ENCODE results near the gene ANO1. TPM values are rescaled to one million over a fixed set of nuclear protein-coding genes. Genes with fewer than 3 reads are reported as not detected.
A peak's percentile ranks its signal among the peaks of the same experiment; 100 is the strongest.

The ANO1 gene
- polyA plus RNA-seq, 3 donors, result not detected

- no peaks in the 10 kb centered on the region for H3K9me3 ChIP-seq (replicated peaks in 1 of 2; ENCODE audit: control insufficient read depth in 1 of 2, insufficient read depth in 1 of 2, low read length in 2 of 2)
- no peak overlapping the region for H3K4me2 ChIP-seq (replicated peaks; ENCODE audit: extremely low read depth, low read length, poor library complexity, severe bottlenecking)
- Mint-ChIP-seq H3K27me3 (ENCODE audit: low read depth in 3 of 3) (peaks cover 0 to 10% (median 4%) of the 10 kb centered on the region in 3 donors), H3K36me3 (no peaks in the 10 kb centered on the region), H3K4me3 (no peak overlapping the region), H3K27ac (peak overlapping the region in 1 of 7 donors; percentile 50), H3K9me3 (peaks cover 0 to 3% (median 0%) of the 10 kb centered on the region in 7 donors), H3K4me1 (no peaks in the 10 kb centered on the region)
- DNase-seq, result no peak
- no peaks in the 10 kb centered on the region for H3K36me3 ChIP-seq (replicated peaks in 1 of 2; ENCODE audit: control insufficient read depth in 1 of 2, insufficient read depth in 2 of 2, low read length in 2 of 2)
- H2AFZ ChIP-seq (ENCODE audit: insufficient read depth, low read depth, low read length, poor library complexity, severe bottlenecking), result no peak overlapping the region
- H3K4me3 ChIP-seq (replicated peaks in 1 of 3; ENCODE audit: low read depth in 2 of 3, low read length in 3 of 3), result no peak overlapping the region
- no peak for TF ChIP-seq CTCF (IDR thresholded peaks at IDR 0.05)
- H3K9ac ChIP-seq (ENCODE audit: insufficient read depth, low read length, poor library complexity, severe bottlenecking), result no peak overlapping the region
- H3K79me2 ChIP-seq (ENCODE audit: insufficient read depth, low read length), result no peaks in the 10 kb centered on the region
- 85% methylated on average over 2 of the region's 14 CpGs for WGBS (ENCODE audit: insufficient coverage)
- no peak overlapping the region for H3K27ac ChIP-seq (ENCODE audit: low read depth in 1 of 2, low read length in 2 of 2)
- intact Hi-C loops (cut with micrococcal nuclease), result no loop called here
- H3K4me1 ChIP-seq (ENCODE audit: control insufficient read depth in 1 of 2, insufficient read depth in 2 of 2, low read length in 2 of 2), result no peaks in the 10 kb centered on the region
- no peaks in the 10 kb centered on the region for H3K27me3 ChIP-seq (ENCODE audit: control insufficient read depth in 2 of 2, insufficient read depth in 2 of 2, low read length in 2 of 2)
- no peaks in the 10 kb centered on the region for H4K20me1 ChIP-seq (ENCODE audit: insufficient read depth, low read length)
These were observed 44.5 kb downstream of the ANO1 start for GRCh38 chr11:70122490-70123198.

- no peak for DNase-seq
- H3K79me2 ChIP-seq (ENCODE audit: insufficient read depth, low read length), result no peaks in the 10 kb centered on the region
- Mint-ChIP-seq H3K4me3 (no peak overlapping the region), H3K9me3 (peaks cover 0 to 3% (median 0%) of the 10 kb centered on the region in 7 donors), H3K4me1 (no peaks in the 10 kb centered on the region), H3K27me3 (ENCODE audit: low read depth in 3 of 3) (peaks cover 0 to 11% (median 2%) of the 10 kb centered on the region in 3 donors), H3K27ac (no peak overlapping the region), H3K36me3 (no peaks in the 10 kb centered on the region)
- H3K9me3 ChIP-seq (replicated peaks in 1 of 2; ENCODE audit: control insufficient read depth in 1 of 2, insufficient read depth in 1 of 2, low read length in 2 of 2), result no peaks in the 10 kb centered on the region
- H2AFZ ChIP-seq (ENCODE audit: insufficient read depth, low read depth, low read length, poor library complexity, severe bottlenecking), result no peak overlapping the region
- no peak overlapping the region for H3K4me2 ChIP-seq (replicated peaks; ENCODE audit: extremely low read depth, low read length, poor library complexity, severe bottlenecking)
- no peak overlapping the region for H3K27ac ChIP-seq (ENCODE audit: low read depth in 1 of 2, low read length in 2 of 2)
- H3K4me3 ChIP-seq (replicated peaks in 1 of 3; ENCODE audit: low read depth in 2 of 3, low read length in 3 of 3), result no peak overlapping the region
- no CpG with 5 or more reads among the region's 4 CpGs for WGBS (ENCODE audit: insufficient coverage)
- no peaks in the 10 kb centered on the region for H3K4me1 ChIP-seq (ENCODE audit: control insufficient read depth in 1 of 2, insufficient read depth in 2 of 2, low read length in 2 of 2)
- H4K20me1 ChIP-seq (ENCODE audit: insufficient read depth, low read length), result no peaks in the 10 kb centered on the region
- H3K27me3 ChIP-seq (ENCODE audit: control insufficient read depth in 2 of 2, insufficient read depth in 2 of 2, low read length in 2 of 2), result no peaks in the 10 kb centered on the region
- intact Hi-C loops (cut with micrococcal nuclease), result no loop called here
- no peak for TF ChIP-seq CTCF (IDR thresholded peaks at IDR 0.05)
- H3K9ac ChIP-seq (ENCODE audit: insufficient read depth, low read length, poor library complexity, severe bottlenecking), result no peak overlapping the region
- no peaks in the 10 kb centered on the region for H3K36me3 ChIP-seq (replicated peaks in 1 of 2; ENCODE audit: control insufficient read depth in 1 of 2, insufficient read depth in 2 of 2, low read length in 2 of 2)
These were observed 45.6 kb downstream of the ANO1 start for GRCh38 chr11:70123711-70124110.
